ENCODE measurements around the gene GRM1.

The GRM1 gene

GRCh38 chr6:146191612-146192011 is 162.8 kb downstream of the GRM1 start:
- H3K27me3 ChIP-seq (ENCODE audit: insufficient read depth, poor library complexity, severe bottlenecking) = peaks cover 7% of the 10 kb centered on the region
- no peaks in the 10 kb centered on the region for H3K36me3 ChIP-seq (ENCODE audit: low read depth)
- no peak for DNase-seq (ENCODE audit: low spot score)
- no peak for ATAC-seq (ENCODE audit: low read depth)
- no peak overlapping the region for H3K27ac ChIP-seq (ENCODE audit: poor library complexity, severe bottlenecking)
- H3K4me1 ChIP-seq (ENCODE audit: insufficient read depth, poor library complexity, severe bottlenecking) = no peaks in the 10 kb centered on the region
- no peaks in the 10 kb centered on the region for H3K9me3 ChIP-seq (ENCODE audit: severe bottlenecking)
- H3K4me3 ChIP-seq (ENCODE audit: severe bottlenecking) = no peak overlapping the region
- no peak for TF ChIP-seq CTCF (IDR thresholded peaks at IDR 0.05; ENCODE audit: poor library complexity, severe bottlenecking)

- peaks cover 3% of the 10 kb centered on the region for H3K27me3 ChIP-seq (ENCODE audit: insufficient read depth, poor library complexity, severe bottlenecking)
- TF ChIP-seq CTCF (IDR thresholded peaks at IDR 0.05; ENCODE audit: poor library complexity, severe bottlenecking) = no peak
These were observed 165.6 kb downstream of the GRM1 start for GRCh38 chr6:146194434-146194833.

GRCh38 chr6:146200176-146200575 is 171.3 kb downstream of the GRM1 start:
- no peak overlapping the region for H3K4me3 ChIP-seq (ENCODE audit: severe bottlenecking)
- ATAC-seq (ENCODE audit: low read depth) = no peak
- H3K27me3 ChIP-seq (ENCODE audit: insufficient read depth, poor library complexity, severe bottlenecking) = no peaks in the 10 kb centered on the region
- no peaks in the 10 kb centered on the region for H3K36me3 ChIP-seq (ENCODE audit: low read depth)
- no peaks in the 10 kb centered on the region for H3K9me3 ChIP-seq (ENCODE audit: severe bottlenecking)
- DNase-seq (ENCODE audit: low spot score) = no peak
- TF ChIP-seq CTCF (IDR thresholded peaks at IDR 0.05; ENCODE audit: poor library complexity, severe bottlenecking) = no peak
- H3K4me1 ChIP-seq (ENCODE audit: insufficient read depth, poor library complexity, severe bottlenecking) = no peaks in the 10 kb centered on the region
- H3K27ac ChIP-seq (ENCODE audit: poor library complexity, severe bottlenecking) = no peak overlapping the region

More at GRCh38 chr6:146194434-146194833, 165.6 kb downstream of the GRM1 start:
- DNase-seq (ENCODE audit: low spot score) (no peak), ATAC-seq (ENCODE audit: low read depth) (no peak)
- Histone ChIP-seq H3K9me3 (ENCODE audit: severe bottlenecking) (no peaks in the 10 kb centered on the region), H3K4me3 (ENCODE audit: severe bottlenecking) (no peak overlapping the region), H3K4me1 (ENCODE audit: insufficient read depth, poor library complexity, severe bottlenecking) (no peaks in the 10 kb centered on the region), H3K27ac (ENCODE audit: poor library complexity, severe bottlenecking) (no peak overlapping the region), H3K36me3 (ENCODE audit: low read depth) (no peaks in the 10 kb centered on the region)

- no peak for DNase-seq (ENCODE audit: low spot score)
- peaks cover 4% of the 10 kb centered on the region for H3K27me3 ChIP-seq (ENCODE audit: insufficient read depth, poor library complexity, severe bottlenecking)
- no peaks in the 10 kb centered on the region for H3K36me3 ChIP-seq (ENCODE audit: low read depth)
- H3K9me3 ChIP-seq (ENCODE audit: severe bottlenecking) = no peaks in the 10 kb centered on the region
- H3K4me1 ChIP-seq (ENCODE audit: insufficient read depth, poor library complexity, severe bottlenecking) = no peaks in the 10 kb centered on the region
- H3K27ac ChIP-seq (ENCODE audit: poor library complexity, severe bottlenecking) = no peak overlapping the region
- ATAC-seq (ENCODE audit: low read depth) = no peak
- no peak for TF ChIP-seq CTCF (IDR thresholded peaks at IDR 0.05; ENCODE audit: poor library complexity, severe bottlenecking)
- H3K4me3 ChIP-seq (ENCODE audit: severe bottlenecking) = no peak overlapping the region
These were observed 173.7 kb downstream of the GRM1 start for GRCh38 chr6:146202570-146202969.

- Histone ChIP-seq H3K4me1 (ENCODE audit: insufficient read depth, poor library complexity, severe bottlenecking) (no peaks in the 10 kb centered on the region), H3K4me3 (ENCODE audit: severe bottlenecking) (no peak overlapping the region), H3K36me3 (ENCODE audit: low read depth) (no peaks in the 10 kb centered on the region), H3K9me3 (ENCODE audit: severe bottlenecking) (no peaks in the 10 kb centered on the region), H3K27me3 (ENCODE audit: insufficient read depth, poor library complexity, severe bottlenecking) (peaks cover 10% of the 10 kb centered on the region), H3K27ac (ENCODE audit: poor library complexity, severe bottlenecking) (no peak overlapping the region)
- TF ChIP-seq CTCF (IDR thresholded peaks at IDR 0.05; ENCODE audit: poor library complexity, severe bottlenecking) = no peak
- no peak for ATAC-seq (ENCODE audit: low read depth)
- no peak for DNase-seq (ENCODE audit: low spot score)
These were observed 181.1 kb downstream of the GRM1 start for GRCh38 chr6:146209942-146210341.

All from RWPE2 (cell line).